GDM1 (cell line): ENCODE results near the gene ALKBH3.

Experiments used
- DNase-seq: peaks from one replicate; lab custom pipeline; 2025; lab: John Stamatoyannopoulos, UW

Gene ALKBH3

GRCh38 chr11:43941257-43941994 is 60.8 kb downstream of the ALKBH3 start:
- no peak for DNase-seq

- no peak for DNase-seq
Measured at GRCh38 chr11:43942662-43943371, 62.2 kb downstream of the ALKBH3 start.

GRCh38 chr11:43943372-43943930 is 62.8 kb downstream of the ALKBH3 start:
- no peak for DNase-seq

- DNase-seq: no peak
Measured at GRCh38 chr11:43943931-43944751, 63.5 kb downstream of the ALKBH3 start.

- peak; percentile 37 for DNase-seq
Measured at GRCh38 chr11:43944761-43945311, 64.2 kb downstream of the ALKBH3 start.

- DNase-seq: no peak
Measured at GRCh38 chr11:43947003-43947500, 66.4 kb downstream of the ALKBH3 start.

DNA sequence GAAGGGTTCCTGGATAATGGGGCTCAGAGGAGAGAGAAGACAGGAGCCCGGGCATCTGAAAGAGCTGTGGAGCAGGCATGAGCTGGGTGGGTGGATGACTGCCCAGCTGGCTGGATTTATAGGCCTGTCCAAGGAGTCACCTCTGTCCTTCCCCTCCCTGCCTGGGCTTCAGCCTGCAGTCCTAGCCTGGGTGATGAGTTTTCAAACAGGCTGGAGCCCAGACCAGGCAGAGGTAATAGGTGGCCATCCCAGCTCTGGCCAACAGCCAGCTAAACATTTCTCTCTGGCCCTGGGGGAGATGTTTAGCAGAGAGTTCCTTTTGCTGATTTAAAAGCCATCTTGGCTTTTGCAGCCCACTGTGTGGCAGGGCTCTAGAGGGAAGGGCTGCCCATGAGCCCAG is 67.2 kb downstream of the ALKBH3 start:
- no peak for DNase-seq

GRCh38 chr11:43948341-43949225 is 68.0 kb downstream of the ALKBH3 start:
- no peak for DNase-seq

GRCh38 chr11:43950311-43950855 is 69.8 kb downstream of the ALKBH3 start:
- DNase-seq: no peak

DNA sequence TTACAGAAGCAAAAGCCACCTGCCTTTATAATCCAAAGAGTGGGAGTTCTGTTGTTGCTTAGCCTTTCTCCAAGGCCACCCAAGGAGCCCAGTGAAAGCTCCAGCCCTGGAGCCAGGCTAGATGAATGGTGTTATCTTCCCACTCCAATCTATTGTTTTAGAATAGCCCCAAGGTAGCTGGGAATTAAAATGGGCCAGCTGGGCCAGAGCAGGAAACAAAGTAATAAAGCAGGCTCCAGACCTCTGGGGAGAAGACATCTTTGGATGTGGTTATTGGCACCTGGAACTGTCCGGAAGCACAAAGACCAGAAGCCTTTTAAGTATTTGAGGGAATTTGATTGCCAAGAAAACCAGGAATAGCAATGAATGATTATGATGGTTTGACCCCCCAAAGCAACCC is 70.6 kb downstream of the ALKBH3 start:
- DNase-seq: no peak

DNA sequence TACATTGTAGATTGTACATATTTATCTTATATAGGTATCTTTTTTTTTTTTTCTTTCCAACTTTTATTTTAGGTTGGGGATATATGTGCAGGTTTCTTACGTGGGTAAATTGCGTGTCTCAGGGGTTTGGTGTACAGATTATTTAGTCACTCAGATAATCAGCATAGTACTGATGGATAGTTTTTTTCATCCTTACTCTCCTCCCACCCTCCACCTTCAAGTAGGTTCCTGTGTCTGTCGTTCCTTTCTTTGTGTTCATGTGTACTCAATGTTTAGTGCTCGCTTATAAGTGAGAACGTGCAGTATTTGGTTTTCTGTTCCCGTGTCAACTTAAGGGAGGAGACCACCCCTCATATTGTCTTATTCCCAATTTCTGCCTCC is 71.4 kb downstream of the ALKBH3 start:
- no peak for DNase-seq

GRCh38 chr11:43952401-43953342 is 72.0 kb downstream of the ALKBH3 start:
- DNase-seq: no peak

DNA sequence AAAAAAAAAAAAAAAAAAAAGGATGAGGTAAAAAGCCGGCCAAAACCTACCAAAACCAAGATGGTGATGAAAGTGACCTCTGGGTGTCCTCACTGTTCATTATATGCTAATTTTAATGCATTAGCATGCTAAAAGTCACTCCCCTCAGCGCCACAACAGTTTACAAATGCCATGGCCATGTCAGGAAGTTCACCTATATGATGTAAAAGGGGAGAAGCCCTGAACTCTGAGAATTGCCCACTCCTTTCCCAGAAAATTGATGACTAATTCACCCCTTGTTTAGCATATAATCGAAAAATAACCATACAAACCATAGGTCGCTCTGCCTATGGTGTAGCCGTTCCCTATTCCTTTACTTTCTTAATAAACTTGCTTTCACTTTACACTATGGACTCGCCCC is 72.9 kb downstream of the ALKBH3 start:
- DNase-seq: no peak

- DNase-seq: no peak
Measured at GRCh38 chr11:43954241-43954640, 73.6 kb downstream of the ALKBH3 start.

- no peak for DNase-seq
Measured at GRCh38 chr11:43955381-43956118, 74.9 kb downstream of the ALKBH3 start.

GRCh38 chr11:43957571-43957970 is 76.9 kb downstream of the ALKBH3 start:
- DNase-seq: no peak

DNA sequence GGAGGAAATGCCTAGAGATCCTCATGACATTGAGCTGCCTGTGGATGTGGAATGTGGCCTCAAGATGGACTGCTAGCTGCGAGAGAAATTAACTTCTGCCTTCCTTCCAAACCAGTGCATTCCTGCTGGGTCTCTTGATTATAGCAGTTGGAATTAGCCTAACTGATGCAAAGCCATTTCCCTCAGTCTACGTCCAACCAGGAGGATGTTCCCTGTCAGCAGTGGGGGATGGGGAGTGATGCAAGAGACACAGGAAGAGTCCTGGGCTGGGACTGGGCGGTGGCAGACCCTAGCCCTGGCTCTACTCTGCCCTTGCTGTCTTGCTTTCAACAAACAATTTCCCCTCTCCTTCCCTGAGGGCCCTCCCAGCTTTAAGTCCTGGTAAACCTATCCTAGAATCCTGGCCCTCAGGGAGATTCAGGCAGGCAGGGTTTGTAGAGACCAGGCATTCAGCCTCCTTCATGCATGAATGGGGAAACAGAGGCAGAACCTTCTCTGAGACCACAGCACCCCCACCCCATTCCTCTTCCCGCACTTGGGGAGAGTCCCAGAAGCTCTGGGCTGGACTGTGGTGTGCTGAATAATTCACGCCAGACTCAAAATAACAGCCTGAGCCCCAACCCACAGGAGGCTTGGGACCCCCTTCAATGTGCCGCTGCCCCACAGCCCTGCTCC is 78.8 kb downstream of the ALKBH3 start:
- DNase-seq: no peak
